GM10248 (cell line): ENCODE results near the gene IPO8.

ENCODE experiments used
- CTCF ChIA-PET: fragments of 300-600 bp; sonication (Branson Sonifier 250); formaldehyde crosslinking; extraction: SDS; loops from one replicate; lab custom pipeline; 2021; ENCODE audit warnings: antibody characterized with exemption; lab: Yijun Ruan, JAX
- POLR2A ChIA-PET: fragments of 350-650 bp; sonication (Branson Sonifier 250); formaldehyde crosslinking; extraction: SDS; loops from one replicate; lab custom pipeline; 2020; ENCODE audit warnings: antibody characterized with exemption; lab: Yijun Ruan, JAX
- DNase-seq: peaks from one replicate; pipeline ENCODE4 v3.0.0; 2012; ENCODE audit errors: extremely low spot score
- TF ChIP-seq, protein P1 (sequence below): IDR thresholded peaks from 2 replicates; pipeline ENCODE4 v1.5.1; 2012; ENCODE audit warnings: mild to moderate bottlenecking, low read depth; ENCODE audit errors: extremely low read depth, missing control alignments, control extremely low read depth

The IPO8 gene

DNA sequence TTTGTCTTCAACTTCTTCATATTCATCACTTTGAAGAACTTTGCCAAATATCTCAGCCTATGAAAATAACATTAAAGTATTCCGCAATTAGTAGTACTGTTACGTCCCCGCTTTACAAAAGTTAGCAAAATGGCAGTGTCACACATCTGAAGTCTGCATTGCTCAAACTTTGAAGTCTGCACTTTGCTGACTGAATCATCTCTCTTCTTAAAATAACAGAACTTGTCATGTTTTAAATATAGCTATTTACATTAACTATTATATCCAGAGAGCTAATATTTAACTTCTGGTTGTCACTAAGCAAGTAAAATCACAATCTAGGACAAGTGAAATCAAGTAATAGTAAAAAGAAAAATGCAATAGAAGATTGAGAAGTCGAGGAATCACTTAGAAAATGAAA, 34.5 kb downstream of the IPO8 start:
- ChIA-PET CTCF (interaction anchor here (0.7 to 1.8 kb wide), 4 partner anchors 8 to 88 kb away, joined by 3 to 6 read pairs (median 4); no protein-coding TSS in a partner anchor), POLR2A (no interaction called here)
- no peak for DNase-seq
- TF ChIP-seq, protein P1, sequence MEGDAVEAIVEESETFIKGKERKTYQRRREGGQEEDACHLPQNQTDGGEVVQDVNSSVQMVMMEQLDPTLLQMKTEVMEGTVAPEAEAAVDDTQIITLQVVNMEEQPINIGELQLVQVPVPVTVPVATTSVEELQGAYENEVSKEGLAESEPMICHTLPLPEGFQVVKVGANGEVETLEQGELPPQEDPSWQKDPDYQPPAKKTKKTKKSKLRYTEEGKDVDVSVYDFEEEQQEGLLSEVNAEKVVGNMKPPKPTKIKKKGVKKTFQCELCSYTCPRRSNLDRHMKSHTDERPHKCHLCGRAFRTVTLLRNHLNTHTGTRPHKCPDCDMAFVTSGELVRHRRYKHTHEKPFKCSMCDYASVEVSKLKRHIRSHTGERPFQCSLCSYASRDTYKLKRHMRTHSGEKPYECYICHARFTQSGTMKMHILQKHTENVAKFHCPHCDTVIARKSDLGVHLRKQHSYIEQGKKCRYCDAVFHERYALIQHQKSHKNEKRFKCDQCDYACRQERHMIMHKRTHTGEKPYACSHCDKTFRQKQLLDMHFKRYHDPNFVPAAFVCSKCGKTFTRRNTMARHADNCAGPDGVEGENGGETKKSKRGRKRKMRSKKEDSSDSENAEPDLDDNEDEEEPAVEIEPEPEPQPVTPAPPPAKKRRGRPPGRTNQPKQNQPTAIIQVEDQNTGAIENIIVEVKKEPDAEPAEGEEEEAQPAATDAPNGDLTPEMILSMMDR = no peak

DNA sequence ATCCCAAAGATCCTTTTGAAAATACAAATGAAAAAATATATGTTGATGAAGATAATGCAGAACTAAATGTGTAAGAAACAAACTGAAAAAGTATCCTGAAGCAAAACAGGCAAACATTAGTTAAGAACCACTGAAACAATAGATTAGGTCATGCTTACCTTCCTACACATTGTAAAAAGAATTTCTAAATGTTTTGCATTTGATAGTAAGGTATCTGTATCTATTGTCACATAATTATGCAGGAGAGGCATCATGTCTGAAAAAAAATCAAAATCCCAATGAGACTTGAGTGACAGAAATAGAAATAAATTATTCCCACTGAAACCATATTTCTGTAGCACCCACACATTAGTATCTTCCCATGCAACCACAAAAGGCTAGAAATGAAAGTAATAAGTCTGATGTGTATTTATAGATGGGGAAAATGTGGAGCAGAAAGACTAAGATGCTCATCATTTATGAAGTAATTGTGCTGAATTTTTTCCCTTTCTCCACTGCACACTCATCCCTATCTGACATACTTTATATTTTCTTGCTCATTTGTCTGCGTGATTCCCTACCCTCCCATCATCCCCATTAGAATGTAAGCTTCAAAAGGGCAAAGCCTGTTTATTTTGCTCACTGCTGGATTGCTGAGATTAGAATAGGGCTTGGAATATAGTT, 43.5 kb downstream of the IPO8 start:
- no peak for DNase-seq
- ChIA-PET CTCF (interaction anchor here (1.8 kb wide), 1 partner anchor 10 kb away, joined by 6 read pairs; no protein-coding TSS in a partner anchor), POLR2A (no interaction called here)
- TF ChIP-seq, protein P1 = no peak

DNA sequence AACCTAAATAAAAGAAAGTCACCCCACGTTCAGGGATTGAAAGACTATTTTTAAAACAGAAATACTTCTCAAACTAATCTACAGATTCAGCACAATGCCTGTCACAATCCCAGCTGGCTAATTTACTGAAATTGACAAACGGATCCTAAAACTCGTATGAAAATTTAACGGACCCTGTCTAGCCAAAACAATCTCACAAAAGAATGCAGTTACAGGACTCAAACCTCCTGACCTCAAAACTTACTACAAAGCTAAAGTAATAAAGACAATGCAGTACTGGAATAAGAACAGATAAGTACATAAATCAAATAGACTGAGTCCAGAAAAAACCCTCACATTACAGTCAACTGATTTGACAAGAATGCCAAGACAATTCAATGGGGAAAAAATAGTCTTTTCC, 48.8 kb downstream of the IPO8 start:
- POLR2A ChIA-PET = no interaction called here
- TF ChIP-seq, protein P1 = no peak
- no peak for DNase-seq
- CTCF ChIA-PET = no interaction called here

DNA sequence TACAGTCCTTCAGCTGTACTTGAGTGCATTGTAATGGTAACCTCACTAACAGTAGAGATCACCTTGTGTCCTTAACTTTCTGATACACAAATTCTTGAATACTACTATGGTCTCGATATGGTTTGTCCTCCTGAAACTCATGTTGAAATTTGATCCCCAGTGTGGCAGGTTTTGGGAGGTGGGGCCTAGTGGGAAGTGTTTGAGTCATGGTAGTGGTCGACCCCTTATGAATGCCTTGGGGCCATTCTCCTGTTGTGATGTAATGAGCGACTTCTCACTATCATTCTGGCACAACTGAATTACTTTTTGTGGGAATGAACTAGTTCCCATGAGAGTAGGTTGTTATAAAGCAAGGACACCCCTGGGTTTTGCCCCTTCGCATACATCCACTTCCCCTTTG, 52.3 kb downstream of the IPO8 start:
- ChIA-PET POLR2A (no interaction called here), CTCF (no interaction called here)
- TF ChIP-seq, protein P1 = no peak
- DNase-seq = no peak

DNA sequence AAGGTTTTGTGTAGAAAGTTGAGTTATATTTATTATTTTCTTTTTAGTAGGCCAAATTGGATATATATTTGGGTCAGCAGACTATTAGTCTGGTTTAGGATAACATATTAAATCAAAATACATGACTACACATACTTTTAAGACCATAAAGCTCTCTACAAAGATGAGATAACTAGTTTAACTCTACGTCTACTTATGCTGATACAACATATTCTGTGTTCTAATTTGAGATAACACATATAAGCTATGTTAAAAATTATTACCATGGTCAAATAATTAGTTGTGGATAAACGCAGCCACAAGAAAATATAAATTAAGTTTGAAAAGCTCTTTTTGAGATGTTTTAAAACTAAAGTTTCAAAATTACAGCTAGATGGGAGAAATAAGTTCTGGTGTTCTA, 55.3 kb downstream of the IPO8 start:
- POLR2A ChIA-PET = no interaction called here
- TF ChIP-seq, protein P1 = no peak
- CTCF ChIA-PET = interaction anchor here (1.6 to 2.5 kb wide), 4 partner anchors 9 to 14 kb away, joined by 3 to 9 read pairs (median 6); no protein-coding TSS in a partner anchor
- no peak for DNase-seq

DNA sequence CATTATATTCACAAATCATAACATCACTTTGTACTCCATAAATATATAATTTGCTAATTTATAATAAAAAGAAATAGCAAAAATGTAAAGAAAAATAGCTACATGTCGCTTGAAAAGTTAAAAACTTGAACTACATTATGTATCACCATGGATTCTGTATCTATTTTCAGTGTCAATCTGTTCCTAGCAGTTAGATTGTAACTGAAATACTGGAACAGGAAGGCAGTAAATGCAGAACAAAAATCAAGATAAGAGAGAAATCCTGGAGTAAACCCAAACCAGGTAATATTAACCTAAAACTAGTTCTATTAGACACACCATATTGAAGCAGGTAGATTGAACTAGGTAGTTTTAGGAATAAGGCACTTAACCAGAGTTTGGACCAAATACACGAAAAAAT, 60.3 kb downstream of the IPO8 start:
- POLR2A ChIA-PET = no interaction called here
- TF ChIP-seq, protein P1 = no peak
- DNase-seq = no peak
- CTCF ChIA-PET = no interaction called here
